ENCODE measurements around the gene NCKIPSD.

The NCKIPSD gene

DNA sequence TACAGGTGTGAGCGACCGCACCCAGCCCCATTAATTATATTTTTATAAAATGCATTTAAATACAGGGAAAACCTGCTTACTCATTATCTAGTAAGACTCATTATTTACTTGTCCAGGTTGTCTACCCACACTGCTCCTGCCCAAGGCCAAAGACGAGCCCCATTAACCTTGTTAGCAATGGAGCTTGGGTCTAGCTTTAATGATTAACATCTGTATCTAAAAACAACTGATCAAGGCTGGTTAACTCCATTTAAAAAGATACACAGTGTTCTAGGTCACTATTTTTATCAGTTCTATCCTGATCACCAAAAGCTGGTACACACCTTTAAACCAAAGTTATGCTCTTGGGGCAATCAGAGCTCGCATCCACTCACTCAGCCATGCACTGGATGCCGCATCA, 10.4 kb upstream of the NCKIPSD start:
- no peak for DNase-seq

- no peak for DNase-seq
Observed at GRCh38 chr3:48695393-48695753, 9.7 kb upstream of the NCKIPSD start.

DNA sequence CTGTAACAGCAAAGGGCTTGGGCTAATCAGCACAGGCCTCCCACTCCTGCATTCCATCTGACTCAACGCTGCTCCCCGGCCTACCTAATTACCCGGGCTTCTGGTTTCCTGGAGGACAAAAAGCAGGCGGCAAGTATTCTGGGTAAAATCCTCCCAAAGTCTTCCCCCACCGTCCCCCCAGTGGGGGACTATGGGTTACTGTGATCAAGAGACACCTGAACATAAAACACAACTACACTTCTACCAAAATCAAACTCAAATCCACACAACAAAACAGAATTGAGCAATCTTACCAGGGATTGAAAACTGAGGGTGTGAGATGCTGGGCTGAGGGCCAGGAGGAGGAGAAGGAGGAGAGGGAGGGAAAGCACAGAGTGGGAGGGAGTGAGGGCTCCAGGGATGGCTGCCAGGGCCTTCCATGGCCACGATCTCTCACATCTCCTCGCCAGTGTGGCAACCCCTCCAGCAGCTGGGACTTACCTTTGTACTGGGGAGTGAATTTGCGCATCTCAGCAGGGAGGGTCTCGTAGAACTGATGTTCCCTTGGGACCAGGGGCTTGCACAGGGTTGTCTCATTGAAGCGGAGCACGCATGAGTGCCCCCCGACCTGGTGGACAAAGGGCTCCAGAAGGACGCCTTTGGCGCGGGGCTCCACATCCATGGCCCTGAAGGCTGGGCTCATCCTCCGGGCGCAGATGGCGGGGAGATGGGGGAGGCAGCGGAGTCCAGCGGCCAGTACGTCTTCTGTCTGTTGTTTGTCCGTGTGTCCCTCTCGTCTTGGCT, 9.1 kb upstream of the NCKIPSD start:
- no peak for DNase-seq

DNA sequence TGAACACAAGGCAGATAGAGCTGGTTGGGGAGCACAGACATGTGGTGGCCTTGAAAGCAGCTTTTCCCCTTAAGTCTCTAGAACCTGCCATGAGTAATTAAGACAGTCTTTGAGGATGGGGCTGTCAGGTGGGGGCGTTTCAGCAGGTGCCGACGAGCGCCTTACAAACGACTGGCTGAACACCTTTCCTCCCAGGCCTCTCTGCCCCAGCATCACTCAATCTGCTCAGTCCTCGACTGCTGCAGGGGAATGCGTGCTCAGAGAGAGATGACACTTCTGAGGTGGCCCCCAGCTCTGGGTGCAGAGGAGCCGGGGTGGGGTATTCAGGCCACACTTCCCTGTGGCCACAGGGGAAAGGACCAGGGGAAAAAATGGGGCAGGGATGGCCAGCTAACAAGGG, 8.1 kb upstream of the NCKIPSD start:
- no peak for DNase-seq

GRCh38 chr3:48692551-48692950, 6.8 kb upstream of the NCKIPSD start:
- no peak for DNase-seq

DNA sequence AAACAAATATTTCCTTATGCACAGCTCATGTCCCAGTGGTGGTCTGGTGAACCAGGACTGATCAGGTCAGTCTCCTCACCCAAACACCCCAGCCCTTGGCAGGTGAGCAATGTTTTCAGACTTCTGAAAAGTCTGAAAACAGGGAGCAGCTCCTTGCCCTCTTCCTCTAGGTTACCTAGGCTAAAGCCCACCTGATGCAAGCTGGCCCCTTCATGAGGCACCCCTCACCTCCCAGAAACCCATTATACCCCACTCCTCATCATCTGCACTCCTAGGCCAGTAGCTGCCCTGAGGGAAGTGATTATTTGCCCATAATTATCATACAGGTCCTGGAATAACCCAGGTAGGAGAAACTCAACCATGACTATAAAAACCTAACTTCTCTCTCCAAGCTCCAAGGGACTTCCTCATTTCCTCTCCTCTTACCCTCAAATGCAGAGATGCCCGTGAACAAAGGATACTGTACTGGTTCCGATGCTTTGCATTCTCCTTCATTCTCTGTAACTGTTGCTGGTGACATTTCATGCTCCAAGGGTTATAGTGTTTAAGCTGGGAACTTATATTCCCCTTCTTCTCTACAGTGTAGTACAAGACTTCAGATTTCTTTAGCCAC, 5.2 kb upstream of the NCKIPSD start:
- DNase-seq, result no peak

GRCh38 chr3:48689384-48689783, 3.7 kb upstream of the NCKIPSD start:
- no peak for DNase-seq

DNA sequence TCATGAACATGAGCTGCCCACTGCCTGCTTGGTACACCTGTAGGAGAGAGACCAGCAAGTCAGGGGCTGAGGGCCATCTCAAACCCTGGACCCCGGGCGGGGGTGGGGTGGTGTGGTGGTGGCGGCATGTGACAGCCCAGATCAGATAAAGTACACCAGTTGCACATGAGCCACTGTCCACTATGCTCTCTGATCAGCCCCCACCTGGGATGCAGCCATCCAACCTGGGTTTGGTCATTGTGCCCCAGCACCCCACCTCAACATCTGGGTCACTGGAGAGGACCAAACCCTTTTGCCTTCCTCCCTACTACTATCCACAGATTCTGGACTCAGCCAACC, 3.0 kb upstream of the NCKIPSD start:
- no peak for DNase-seq

DNA sequence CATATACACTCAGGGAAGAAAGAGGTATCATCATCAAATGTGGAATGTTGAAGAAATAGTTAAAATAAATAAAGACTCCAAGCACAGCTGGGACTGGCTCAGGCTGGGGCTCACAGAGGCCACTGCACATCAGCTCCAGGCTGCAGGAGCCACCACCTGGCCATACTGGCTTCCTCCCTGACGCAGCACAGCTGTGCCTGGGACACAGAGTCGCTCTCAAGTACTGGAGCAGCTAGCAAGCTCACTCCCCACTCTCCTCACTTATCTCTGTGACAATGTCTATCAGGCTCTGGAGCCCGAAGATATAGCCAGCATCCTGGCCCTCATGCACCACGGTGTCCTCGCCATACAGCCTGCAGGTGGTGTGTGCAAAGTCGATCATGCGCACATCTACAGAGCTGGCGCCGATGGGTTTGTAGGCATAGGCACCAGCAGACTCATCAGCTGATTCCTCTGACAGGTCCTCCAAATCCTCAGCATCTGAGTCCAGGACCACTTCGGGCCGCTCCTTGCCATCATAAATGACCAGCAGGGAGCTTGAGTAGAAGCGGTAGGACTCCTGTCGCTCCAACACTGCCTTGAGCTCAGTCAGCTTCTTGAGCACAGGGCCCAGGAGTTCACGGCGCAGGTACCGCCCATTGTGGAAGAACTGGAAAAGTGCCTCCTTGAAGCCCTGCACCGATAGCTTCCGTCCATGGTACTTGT, 2.5 kb upstream of the NCKIPSD start:
- no peak for DNase-seq

- no peak for DNase-seq
Observed at GRCh38 chr3:48687220-48687678, 1.5 kb upstream of the NCKIPSD start.

- no peak for DNase-seq
Observed at GRCh38 chr3:48686538-48687219, 964 bp upstream of the NCKIPSD start.

GRCh38 chr3:48685293-48685602, 467 bp downstream of the NCKIPSD start:
- DNase-seq, result no peak

DNA sequence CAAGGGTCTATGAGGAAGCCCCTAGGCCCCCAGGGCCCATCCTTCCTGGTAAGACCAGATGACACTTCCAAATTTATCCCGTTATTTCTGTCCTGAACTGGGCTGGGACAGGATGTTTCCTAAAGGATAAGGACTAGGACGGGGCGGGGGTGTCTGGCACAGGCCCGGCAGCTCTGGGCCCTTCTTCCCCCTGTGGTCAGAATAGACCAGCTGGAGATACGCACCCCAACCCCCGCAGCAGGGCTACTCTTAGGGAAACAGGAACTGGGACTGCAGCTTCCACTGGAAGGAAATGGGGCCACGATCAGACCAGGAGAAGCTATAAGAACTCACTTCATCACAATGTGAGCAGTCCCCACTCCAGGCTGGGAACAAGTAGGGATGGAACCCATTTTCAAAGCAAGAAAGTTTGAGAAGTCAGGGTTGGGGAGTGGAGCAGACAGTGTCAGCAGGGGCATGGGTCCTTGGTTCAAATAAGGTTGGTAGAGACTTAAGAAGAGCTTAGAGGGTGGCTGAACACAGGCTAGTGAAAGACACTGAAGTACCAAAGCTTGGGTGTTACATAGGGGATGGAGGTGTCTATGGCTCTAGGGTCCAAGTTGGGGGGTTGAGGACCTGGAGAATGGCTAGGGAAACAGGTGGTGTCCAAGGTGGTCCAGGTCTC, 1.1 kb downstream of the NCKIPSD start:
- no peak for DNase-seq

DNA sequence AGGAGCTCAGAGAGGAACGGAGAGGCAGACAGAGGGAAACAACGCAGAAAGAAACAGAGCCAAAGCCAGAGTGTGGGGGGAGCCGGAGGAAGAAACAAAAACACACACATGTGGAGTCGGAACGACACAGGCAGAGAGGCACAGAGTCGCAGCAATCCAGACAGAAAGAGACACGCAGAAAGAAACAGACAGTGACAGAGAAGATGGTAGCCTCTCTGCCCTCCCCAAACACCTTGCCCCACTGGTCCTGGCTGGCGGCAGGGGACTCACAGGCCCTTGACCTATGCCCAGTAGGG, 1.7 kb downstream of the NCKIPSD start:
- no peak for DNase-seq

- no peak for DNase-seq
Observed at GRCh38 chr3:48682786-48683185, 2.9 kb downstream of the NCKIPSD start.

- DNase-seq, result no peak
Observed at GRCh38 chr3:48681974-48682610, 3.6 kb downstream of the NCKIPSD start.

DNA sequence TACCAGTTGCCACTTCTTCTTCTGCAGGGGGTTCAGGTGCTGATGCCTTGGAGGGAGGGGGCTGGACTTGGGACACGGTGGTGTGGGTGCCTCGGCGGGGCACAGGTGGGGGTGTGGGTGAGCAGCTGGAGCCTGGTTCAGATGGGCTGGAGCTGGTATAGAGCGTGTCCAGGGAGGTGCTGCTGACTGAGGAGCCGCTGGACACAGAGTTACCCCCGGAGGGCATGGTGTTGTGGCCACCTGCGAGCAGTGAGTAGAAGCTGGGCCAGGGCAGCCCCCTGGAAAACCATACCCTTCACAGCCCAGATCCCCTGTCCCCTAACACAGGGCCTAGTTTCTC, 4.2 kb downstream of the NCKIPSD start:
- DNase-seq, result no peak

- no peak for DNase-seq
Observed at GRCh38 chr3:48680811-48681540, 4.7 kb downstream of the NCKIPSD start.

DNA sequence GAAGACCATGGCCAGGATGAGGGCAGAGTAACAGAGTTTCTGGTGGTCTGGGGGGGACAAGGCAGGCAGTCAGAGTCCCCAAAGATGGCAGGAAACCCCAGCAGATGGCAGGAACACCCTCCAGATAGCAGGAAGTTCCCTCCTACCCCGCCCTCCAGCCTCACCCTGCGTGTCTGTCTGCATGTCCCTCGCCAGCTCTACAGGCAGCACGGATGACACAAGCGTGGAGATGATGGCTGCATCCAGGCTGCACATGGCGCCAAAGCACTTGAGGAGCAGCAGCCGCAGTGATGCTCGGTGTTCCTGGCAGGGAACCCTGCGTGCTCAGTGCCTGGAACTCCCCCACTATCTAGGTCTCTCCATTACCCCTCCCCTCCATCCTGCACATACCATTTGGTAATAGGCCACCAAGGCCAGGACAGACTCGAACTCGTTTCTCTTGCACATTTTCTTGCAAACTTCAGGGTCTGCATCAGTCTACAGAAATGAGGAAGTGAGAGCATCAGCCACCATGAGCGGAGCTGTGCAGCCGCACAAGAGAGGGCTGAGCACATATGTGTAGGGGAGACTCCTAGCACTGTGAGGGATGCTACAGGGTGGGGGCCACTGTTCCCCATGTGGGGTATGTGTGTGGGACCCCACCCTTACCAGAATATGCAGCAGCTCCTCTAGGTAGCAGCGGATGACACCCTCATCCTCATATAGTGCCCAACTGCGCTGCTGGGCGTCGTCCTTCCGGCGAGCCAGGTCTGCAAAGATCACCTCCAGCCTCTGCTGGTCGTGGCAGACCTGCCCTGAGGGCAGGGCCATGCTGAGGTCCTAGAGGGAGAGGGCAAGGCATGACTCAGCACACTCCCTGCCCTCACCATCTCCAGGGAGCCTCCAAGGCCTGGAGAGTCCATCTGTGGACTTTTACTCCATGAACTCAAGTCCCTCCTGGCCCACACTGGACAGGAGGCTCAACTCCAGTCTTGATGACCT, 6.0 kb downstream of the NCKIPSD start:
- DNase-seq, result no peak

GRCh38 chr3:48678566-48679380, 6.9 kb downstream of the NCKIPSD start:
- DNase-seq, result no peak
